HG03442 (cell line): ENCODE results near the gene FAM83D.

Experiments used
- ATAC-seq: cut with Tn5 transposase; IDR thresholded peaks from one replicate; pipeline ENCODE4 v1.9.1; 2021; ENCODE audit warnings: mild to moderate bottlenecking, moderate library complexity; ENCODE audit not compliant: unreplicated experiment

The FAM83D gene

GRCh38 chr20:38997622-38998021, 71.4 kb downstream of the FAM83D start:
- ATAC-seq, result peak; percentile 92

DNA sequence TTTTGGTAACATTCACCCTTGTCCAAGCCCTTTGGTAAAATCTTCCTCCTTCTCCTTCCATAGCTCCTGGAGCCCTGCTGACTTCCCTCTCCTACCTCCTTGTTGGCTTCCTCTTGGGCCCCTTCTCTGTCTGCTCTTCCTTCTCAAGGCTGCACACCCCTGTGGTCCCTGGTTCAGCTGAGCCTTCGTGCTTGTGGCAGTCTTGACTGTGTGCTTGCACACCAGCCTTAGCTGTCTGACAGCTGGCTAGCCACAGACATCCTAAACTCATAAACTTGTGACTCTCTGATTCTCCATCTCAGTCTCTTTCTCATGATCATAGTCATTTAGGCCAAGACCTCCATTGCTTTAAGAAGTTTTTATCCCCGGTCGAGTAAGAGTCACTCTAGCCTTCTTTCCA, 73.0 kb downstream of the FAM83D start:
- no peak for ATAC-seq

- ATAC-seq, result no peak
Observed at GRCh38 chr20:38999965-39000910, 74.0 kb downstream of the FAM83D start.
